Cardiac fibroblast (primary cell): ENCODE measurements around the gene GALNT17.

Experiments used
- DNase-seq, 2 donors: peaks; one replicate each; pipeline versions ENCODE4 v3.0.0 to v3.0.0-alpha.2; 2010; ENCODE audit warnings: low read depth in 2 of 2
- H3K4me3 ChIP-seq, 2 donors: replicated peaks in 1 of 2; 1 replicate in 1 of 2; 2 replicates in 1 of 2; pipeline ENCODE4 v1.5.1; 2011; ENCODE audit warnings: low read depth in 2 of 2, low read length in 2 of 2, mild to moderate bottlenecking in 2 of 2, moderate library complexity in 1 of 2
- TF ChIP-seq, protein P1 (sequence below): IDR thresholded peaks from one replicate; pipeline ENCODE4 v1.5.1; 2011; ENCODE audit warnings: low read depth, mild to moderate bottlenecking, low read length, inconsistent platforms

GALNT17 gene

DNA sequence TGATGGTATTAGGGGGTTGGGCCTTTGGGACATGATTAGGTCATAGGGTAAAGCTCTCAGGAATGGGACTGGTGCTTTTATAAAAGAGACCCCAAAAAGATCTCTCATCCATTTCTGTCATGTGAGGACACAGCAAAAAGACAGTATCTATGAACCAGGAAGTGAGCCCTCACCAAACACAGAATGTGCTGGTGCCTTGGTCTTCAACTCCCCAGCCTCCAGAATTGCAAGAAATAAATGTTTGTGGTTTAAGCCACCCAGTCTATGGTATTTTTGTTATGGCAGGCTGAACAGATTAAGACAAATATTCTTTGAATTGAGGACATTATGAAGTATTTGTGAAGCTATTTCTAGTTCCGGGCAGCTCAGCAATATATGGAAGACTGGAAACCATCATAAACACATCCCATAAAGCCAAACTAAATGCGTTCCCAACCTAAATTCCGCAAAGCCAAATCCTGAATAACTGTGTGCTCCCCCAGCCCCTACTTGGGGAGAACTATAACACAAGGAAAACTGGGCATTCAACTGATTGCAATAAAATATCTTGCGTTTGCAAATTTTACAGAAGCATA, 153.7 kb downstream of the GALNT17 start:
- H3K4me3 ChIP-seq: no peak overlapping the region
- DNase-seq: no peak
- TF ChIP-seq, protein P1, sequence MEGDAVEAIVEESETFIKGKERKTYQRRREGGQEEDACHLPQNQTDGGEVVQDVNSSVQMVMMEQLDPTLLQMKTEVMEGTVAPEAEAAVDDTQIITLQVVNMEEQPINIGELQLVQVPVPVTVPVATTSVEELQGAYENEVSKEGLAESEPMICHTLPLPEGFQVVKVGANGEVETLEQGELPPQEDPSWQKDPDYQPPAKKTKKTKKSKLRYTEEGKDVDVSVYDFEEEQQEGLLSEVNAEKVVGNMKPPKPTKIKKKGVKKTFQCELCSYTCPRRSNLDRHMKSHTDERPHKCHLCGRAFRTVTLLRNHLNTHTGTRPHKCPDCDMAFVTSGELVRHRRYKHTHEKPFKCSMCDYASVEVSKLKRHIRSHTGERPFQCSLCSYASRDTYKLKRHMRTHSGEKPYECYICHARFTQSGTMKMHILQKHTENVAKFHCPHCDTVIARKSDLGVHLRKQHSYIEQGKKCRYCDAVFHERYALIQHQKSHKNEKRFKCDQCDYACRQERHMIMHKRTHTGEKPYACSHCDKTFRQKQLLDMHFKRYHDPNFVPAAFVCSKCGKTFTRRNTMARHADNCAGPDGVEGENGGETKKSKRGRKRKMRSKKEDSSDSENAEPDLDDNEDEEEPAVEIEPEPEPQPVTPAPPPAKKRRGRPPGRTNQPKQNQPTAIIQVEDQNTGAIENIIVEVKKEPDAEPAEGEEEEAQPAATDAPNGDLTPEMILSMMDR: no peak

DNA sequence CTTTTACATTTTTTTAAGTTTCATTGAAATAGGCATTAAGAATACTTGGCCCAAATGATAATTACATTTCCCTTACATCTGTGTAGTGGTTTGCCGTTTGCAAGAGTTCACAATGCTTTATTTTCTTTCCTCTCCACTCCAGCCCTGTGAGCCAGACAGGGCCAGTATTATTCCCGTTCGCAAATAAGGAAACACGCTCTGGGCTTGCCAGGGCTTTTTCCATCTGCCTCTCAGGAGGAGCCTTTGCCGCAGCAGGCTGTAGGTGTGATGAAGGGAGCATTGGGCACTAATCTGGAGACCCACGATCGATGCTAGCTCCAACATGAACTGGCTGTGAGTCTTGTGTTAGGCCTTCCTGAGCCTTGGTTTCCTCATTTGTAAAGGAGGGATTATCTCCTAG, 154.4 kb downstream of the GALNT17 start:
- TF ChIP-seq, protein P1: no peak
- no peak overlapping the region for H3K4me3 ChIP-seq
- no peak for DNase-seq

DNA sequence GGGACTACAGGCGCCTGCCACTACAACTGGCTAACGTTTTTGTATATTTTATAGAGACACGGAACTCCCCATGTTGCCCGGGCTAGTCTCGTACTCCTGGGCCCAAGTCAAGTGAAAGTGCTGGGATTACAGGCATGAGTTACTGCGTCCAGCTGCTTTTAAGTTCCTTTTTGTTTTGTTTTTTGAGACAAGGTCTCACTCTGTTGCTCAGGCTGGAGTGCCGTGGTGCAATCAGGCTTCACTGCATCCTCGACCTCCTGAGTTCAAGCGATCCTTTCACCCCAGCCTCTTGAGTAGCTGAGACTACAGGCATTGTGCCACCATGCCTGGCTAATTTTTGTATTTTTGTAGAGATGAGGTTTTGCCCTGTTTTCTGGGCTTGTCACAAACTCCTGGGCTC, 155.0 kb downstream of the GALNT17 start:
- DNase-seq: no peak
- TF ChIP-seq, protein P1: no peak
- no peak overlapping the region for H3K4me3 ChIP-seq

DNA sequence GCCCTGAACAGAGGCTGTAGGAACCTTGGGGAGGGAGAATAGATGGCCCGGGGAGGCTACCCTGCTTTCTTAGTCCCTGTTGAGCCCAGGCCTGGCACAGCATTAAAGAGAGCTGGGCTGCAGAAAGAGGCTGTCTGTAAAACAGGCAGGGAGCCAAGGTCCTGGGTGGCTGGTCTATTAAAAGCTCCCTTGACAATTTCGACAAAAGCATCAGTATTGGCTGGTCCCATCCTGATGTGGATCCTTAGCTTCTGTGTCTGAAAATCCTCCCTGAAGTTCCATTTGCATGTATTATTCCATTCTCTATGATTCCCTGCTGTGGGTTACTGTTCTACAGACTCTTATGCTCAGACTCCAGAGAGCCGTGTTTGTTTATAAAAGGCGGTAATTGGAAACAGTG, 158.5 kb downstream of the GALNT17 start:
- no peak overlapping the region for H3K4me3 ChIP-seq
- no peak for DNase-seq
- TF ChIP-seq, protein P1: no peak

DNA sequence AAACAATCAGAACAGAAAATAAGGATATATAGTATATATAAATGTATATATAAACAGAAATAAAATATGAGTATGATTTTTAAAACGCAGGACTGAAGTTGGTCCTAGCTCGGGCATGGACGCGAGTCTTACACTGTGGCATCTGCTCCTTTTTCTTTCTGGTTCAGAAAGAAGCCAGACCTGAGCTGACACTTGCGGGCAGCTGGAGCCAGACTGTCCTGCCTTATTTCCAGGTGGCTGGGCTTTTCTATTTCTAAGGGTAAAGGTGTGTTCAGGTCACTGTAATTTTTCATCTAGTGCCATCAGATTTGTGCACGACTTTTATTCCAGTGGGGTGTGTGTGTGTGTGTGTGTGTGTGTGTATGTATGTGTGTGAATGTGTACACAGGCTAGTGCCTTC, 166.4 kb downstream of the GALNT17 start:
- TF ChIP-seq, protein P1: no peak
- no peak for DNase-seq

DNA sequence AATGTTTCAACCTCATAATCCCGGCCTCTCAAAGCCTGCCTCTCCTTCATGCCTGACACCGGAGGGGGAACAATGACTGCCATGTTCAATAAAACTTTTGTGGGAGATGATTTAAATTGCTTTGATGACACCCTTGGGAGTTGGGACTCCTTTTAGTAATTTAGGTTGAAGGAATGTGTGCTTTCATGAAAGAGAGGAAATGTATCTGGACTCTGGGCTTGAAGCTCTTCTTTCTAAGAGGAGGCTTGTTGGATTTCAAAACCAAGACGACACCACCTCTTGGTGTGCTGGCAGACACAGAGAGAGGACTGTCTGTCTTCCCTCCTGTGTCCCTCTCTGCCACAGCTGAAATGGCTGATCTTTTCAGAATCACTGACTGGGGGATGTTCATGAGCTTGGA, 168.1 kb downstream of the GALNT17 start:
- no peak for DNase-seq
- TF ChIP-seq, protein P1: no peak

More for the DNA sequence above, 166.4 kb downstream of the GALNT17 start:
- no peak overlapping the region for H3K4me3 ChIP-seq

DNA sequence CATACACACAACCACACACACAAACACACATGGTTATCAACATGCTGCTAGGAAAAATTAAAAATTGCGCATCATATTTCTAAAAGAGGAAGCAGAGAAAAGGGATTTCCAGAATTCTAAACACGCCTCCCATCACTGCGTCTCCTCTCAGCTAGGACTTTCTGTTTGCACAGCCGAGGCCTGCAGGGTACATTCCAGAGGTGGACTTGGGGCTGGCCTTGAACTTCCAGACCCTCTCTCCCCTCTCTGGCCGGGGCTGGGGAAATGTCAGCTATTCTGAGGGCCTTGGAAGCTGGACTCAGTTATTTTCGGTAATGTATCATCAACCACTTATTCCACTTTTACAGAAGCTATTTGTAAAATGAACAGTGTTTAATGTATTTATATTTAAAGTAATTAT, 168.7 kb downstream of the GALNT17 start:
- no peak for DNase-seq
- TF ChIP-seq, protein P1: no peak
- H3K4me3 ChIP-seq: no peak overlapping the region

More for the DNA sequence above, 168.1 kb downstream of the GALNT17 start:
- H3K4me3 ChIP-seq: no peak overlapping the region
